H1 (cell line): ENCODE data around the gene ANXA6. TPM values are rescaled to one million over a fixed set of nuclear protein-coding genes. Genes with fewer than 3 reads are reported as not detected.

Source experiments
- ATF3 ChIP-seq: IDR thresholded peaks from 2 replicates; pipeline ENCODE4 v1.6.1; 2011; ENCODE audit warnings: low read depth, mild to moderate bottlenecking, low read length; ENCODE audit not compliant: insufficient read depth
- E2F6 ChIP-seq: IDR thresholded peaks from 2 replicates; pipeline ENCODE4 v1.6.1; 2012; ENCODE audit warnings: inconsistent platforms
- HDAC2 ChIP-seq, 2 experiments: fragments of 300-600 bp in 1 of 2; sonication (generic) in 1 of 2; IDR thresholded peaks; 2 replicates each; pipeline ENCODE4 v1.6.1; 2011 to 2012; ENCODE audit warnings: low read depth in 2 of 2, low read length in 2 of 2, mild to moderate bottlenecking in 2 of 2, moderate library complexity in 2 of 2, borderline replicate concordance in 1 of 2, inconsistent platforms in 1 of 2
- JUND ChIP-seq: IDR thresholded peaks from 2 replicates; pipeline ENCODE4 v1.6.1; 2011; ENCODE audit warnings: mild to moderate bottlenecking, improper control_type of control experiment, low read length
- NANOG ChIP-seq: IDR thresholded peaks from 2 replicates; pipeline ENCODE4 v1.6.1; 2011; ENCODE audit warnings: low read length, low read depth, mild to moderate bottlenecking, inconsistent platforms; ENCODE audit not compliant: insufficient read depth, poor library complexity, severe bottlenecking
- TAF1 ChIP-seq: IDR thresholded peaks from 2 replicates; pipeline ENCODE4 v1.6.1; 2011; ENCODE audit warnings: mild to moderate bottlenecking, low read depth, low read length
- polyA plus RNA-seq, 7 experiments: library from polyadenylated mRNA; depleted of rRNA in 3 of 7; stranded (reverse) in 5 of 7; unstranded in 2 of 7; fragments of >200 nt in 5 of 7; fragments of 200-250 nt in 2 of 7; gene quantifications; 1 replicate in 5 of 7; 2 replicates in 1 of 7; 4 replicates in 1 of 7; pipeline versions ENCODE4 v1.2.1 to v1.2.3, GENCODE V29; 2011 to 2013; ENCODE audit warnings: missing spikeins in 2 of 7, mixed read lengths in 2 of 7
- total RNA-seq: library from RNA; stranded (reverse); fragmentation: NEBNext Ultra II Directional; extraction: Animal tissue kit (Norgen Biotek cat#: 25700); gene quantifications from 2 replicates; pipeline ENCODE4 v1.2.1, GENCODE V29; 2021

ANXA6 gene
- total and polyA plus RNA-seq, 2 of the 8 experiments (the other 6 are each of a cell fraction or from before 2014, with no cell fraction given) = 61.3 to 78.6 TPM

GRCh38 chr5:151158287-151158661 lies 695 bp upstream of the ANXA6 start (continued):
- TF ChIP-seq E2F6 = no peak
- TF ChIP-seq ATF3 = no peak
- no peak for TF ChIP-seq HDAC2 (IDR thresholded peaks at IDR 0.05; ENCODE audit: borderline replicate concordance in 1 of 2, low read depth in 2 of 2, low read length in 2 of 2)
- TF ChIP-seq JUND = no peak
- TF ChIP-seq NANOG = no peak
- no peak for TF ChIP-seq TAF1
